ENCODE measurements around the gene RAPGEF2.

Gene RAPGEF2

GRCh38 chr4:159105761-159106243 is 2.9 kb downstream of the RAPGEF2 start:
- Histone ChIP-seq H3K9me3 (ENCODE audit: insufficient read depth, low read length) (no peaks in the 10 kb centered on the region), H3F3A (ENCODE audit: insufficient read depth) (peaks cover 3% of the 10 kb centered on the region; the same call in 1 of the 2 replicates), H3K27ac (ENCODE audit: low read depth, low read length) (no peak overlapping the region), H2AFZ (ENCODE audit: low read depth, low read length, severe bottlenecking) (no peak overlapping the region), H4K20me1 (ENCODE audit: low read depth, low read length) (no peaks in the 10 kb centered on the region), H3K4me2 (ENCODE audit: low read depth, low read length, poor library complexity, severe bottlenecking) (no peak overlapping the region), H3K4me3 (ENCODE audit: insufficient read depth, low read length, poor library complexity, severe bottlenecking) (no peak overlapping the region), H3K9ac (ENCODE audit: low read length) (no peak overlapping the region), H3K9me2 (replicated peaks; ENCODE audit: insufficient read depth, low read length) (no peaks in the 10 kb centered on the region), H3K79me2 (ENCODE audit: insufficient read depth, low read length) (no peaks in the 10 kb centered on the region), H3K27me3 (ENCODE audit: low read length) (no peaks in the 10 kb centered on the region), H3K36me3 (ENCODE audit: low read length) (no peaks in the 10 kb centered on the region)
- TF ChIP-seq EZH2phosphoT487 (conservative IDR thresholded peaks at IDR 0.05; ENCODE audit: low read length), result no peak
- no peak for TF ChIP-seq CTCF (IDR thresholded peaks at IDR 0.05; ENCODE audit: insufficient read depth, low read length, poor library complexity, severe bottlenecking)

DNA sequence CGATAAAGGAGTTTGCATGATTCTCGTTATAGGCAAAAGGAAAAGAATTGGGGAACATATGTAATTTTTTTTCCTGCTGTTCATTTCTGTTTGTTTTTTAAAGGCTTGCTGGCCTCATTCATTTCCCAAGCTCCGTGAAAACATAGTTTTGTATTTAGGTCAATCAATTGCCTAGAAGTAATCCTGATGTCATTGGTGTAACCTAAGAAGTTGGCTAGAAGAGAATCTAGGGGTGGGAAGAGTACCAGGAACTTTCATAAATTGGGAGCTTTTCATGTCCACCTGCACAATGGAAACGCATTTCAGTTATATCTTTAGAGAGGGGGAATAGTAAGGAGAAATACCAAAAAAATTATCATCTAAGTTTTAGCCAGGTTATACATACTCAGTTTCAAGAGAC is 3.8 kb downstream of the RAPGEF2 start:
- Histone ChIP-seq H3K79me2 (ENCODE audit: insufficient read depth, low read length) (no peaks in the 10 kb centered on the region), H2AFZ (ENCODE audit: low read depth, low read length, severe bottlenecking) (no peak overlapping the region), H3K4me2 (ENCODE audit: low read depth, low read length, poor library complexity, severe bottlenecking) (no peak overlapping the region), H3K27ac (ENCODE audit: low read depth, low read length) (no peak overlapping the region), H3K9me2 (replicated peaks; ENCODE audit: insufficient read depth, low read length) (no peaks in the 10 kb centered on the region), H3K9me3 (ENCODE audit: insufficient read depth, low read length) (no peaks in the 10 kb centered on the region), H3K4me3 (ENCODE audit: insufficient read depth, low read length, poor library complexity, severe bottlenecking) (no peak overlapping the region), H4K20me1 (ENCODE audit: low read depth, low read length) (no peaks in the 10 kb centered on the region), H3K36me3 (ENCODE audit: low read length) (no peaks in the 10 kb centered on the region), H3K27me3 (ENCODE audit: low read length) (no peaks in the 10 kb centered on the region), H3F3A (ENCODE audit: insufficient read depth) (peaks cover under 1% of the 10 kb centered on the region; the same call in 1 of the 2 replicates), H3K9ac (ENCODE audit: low read length) (no peak overlapping the region)
- no peak for TF ChIP-seq EZH2phosphoT487 (conservative IDR thresholded peaks at IDR 0.05; ENCODE audit: low read length)
- no peak for TF ChIP-seq CTCF (IDR thresholded peaks at IDR 0.05; ENCODE audit: insufficient read depth, low read length, poor library complexity, severe bottlenecking)

GRCh38 chr4:159107203-159107925 is 4.5 kb downstream of the RAPGEF2 start:
- TF ChIP-seq CTCF (IDR thresholded peaks at IDR 0.05; ENCODE audit: insufficient read depth, low read length, poor library complexity, severe bottlenecking) (no peak), EZH2phosphoT487 (conservative IDR thresholded peaks at IDR 0.05; ENCODE audit: low read length) (no peak)
- Histone ChIP-seq H3K9me3 (ENCODE audit: insufficient read depth, low read length) (no peaks in the 10 kb centered on the region), H3K36me3 (ENCODE audit: low read length) (no peaks in the 10 kb centered on the region), H3K9ac (ENCODE audit: low read length) (no peak overlapping the region), H3K27ac (ENCODE audit: low read depth, low read length) (no peak overlapping the region), H4K20me1 (ENCODE audit: low read depth, low read length) (no peaks in the 10 kb centered on the region), H3K9me2 (replicated peaks; ENCODE audit: insufficient read depth, low read length) (no peaks in the 10 kb centered on the region), H3K27me3 (ENCODE audit: low read length) (no peaks in the 10 kb centered on the region), H3F3A (ENCODE audit: insufficient read depth) (no peaks in the 10 kb centered on the region; the same call in 1 of the 2 replicates), H3K79me2 (ENCODE audit: insufficient read depth, low read length) (no peaks in the 10 kb centered on the region), H2AFZ (ENCODE audit: low read depth, low read length, severe bottlenecking) (no peak overlapping the region), H3K4me3 (ENCODE audit: insufficient read depth, low read length, poor library complexity, severe bottlenecking) (no peak overlapping the region), H3K4me2 (ENCODE audit: low read depth, low read length, poor library complexity, severe bottlenecking) (no peak overlapping the region)
